Raji (cell line): ENCODE data around the gene FAAP100.

Experiments used
- POLR2A ChIP-seq: IDR thresholded peaks from 2 replicates; pipeline ENCODE4 v1.6.1; 2011; ENCODE audit warnings: low read depth, low read length, control low read depth; ENCODE audit not compliant: insufficient read depth

The FAAP100 gene

DNA sequence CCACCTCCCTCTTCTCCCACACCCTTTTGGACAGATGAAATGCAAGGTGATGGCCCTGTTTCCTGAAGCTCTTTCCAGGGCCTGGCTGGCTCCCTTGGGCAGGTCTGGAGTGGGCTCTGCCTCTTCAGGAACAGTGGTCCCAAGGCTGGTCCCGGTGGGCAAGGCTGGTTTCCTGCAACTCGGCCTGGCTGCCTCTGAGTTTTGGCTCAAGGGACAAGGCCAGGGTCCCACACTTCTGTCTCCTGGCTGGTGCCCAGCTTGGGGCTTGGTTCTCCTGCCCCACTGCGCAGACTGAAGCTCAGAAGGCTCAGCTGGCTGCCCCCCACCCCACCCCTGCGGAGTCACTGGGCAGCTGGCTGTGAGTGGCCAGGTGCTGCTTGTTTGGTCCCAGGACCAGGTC is 35.7 kb downstream of the FAAP100 start:
- TF ChIP-seq POLR2A, result 0 out of 2 replicates have a peak, but pooled peaks have one; percentile 5

DNA sequence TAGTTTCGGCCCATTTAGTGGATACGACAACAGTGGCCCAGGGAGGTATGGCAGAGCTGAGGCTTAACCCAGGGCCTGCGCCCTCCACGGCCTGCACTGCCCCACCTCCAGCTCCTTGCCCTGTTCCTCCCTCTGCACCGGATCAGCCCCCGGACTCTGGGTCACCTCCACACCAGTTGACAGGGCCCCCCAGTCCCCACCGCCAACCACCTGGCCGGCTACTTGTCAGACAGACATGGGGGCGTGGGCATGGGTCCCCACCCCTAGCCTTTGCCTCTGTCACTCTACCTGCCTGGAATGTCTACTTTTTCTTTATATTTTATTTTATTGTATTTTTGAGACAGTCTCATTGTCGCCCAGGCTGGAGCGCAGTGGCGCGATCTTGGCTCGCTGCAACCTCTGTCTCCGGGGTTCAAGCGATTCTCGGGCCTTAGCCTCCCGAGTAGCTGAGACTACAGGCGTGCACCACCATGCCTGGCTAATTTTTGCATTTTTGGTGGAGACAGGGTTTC is 36.6 kb downstream of the FAAP100 start:
- peak; percentile 27; the same call in 1 of the 2 replicates for TF ChIP-seq POLR2A

DNA sequence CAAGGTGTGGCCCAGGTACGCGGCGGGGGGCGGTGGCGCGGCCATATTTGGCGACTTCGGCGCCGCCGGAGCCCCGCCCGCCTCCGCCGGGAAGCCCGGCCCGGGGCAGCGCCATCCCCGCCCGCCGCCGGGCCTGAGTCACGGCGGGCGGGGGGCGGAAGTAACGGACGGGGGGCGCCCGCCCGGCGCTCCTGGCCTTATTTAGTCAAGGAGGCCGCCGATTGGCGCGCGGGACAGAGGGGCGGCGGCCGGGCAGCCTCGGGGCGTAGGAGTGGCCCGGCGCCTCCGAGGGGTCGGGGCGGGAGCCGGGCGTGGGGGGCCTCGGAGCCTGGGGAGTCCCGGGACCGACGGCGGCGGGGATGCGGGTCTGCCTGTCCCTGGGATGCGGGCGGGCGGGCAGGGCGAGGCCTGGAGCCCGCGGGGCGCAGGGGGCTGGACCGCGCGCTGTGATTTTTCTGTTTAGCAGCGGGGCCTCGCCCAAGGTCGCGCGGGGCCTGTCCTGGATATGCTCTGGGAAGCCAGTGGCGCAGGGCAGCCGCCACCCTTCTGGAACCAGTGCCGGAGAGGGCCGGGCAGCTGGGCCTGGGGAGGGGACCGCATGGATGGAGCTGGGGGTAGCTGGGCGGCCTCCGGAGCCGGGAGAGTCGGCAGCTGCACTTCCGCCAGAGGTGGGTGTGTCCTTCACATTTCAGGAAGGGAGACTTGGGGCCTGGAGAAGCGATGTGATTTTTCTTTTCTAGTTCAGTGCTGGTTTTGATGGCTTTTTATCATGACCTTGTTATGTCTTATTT is 37.2 kb downstream of the FAAP100 start:
- TF ChIP-seq POLR2A, result peak; percentile 71

DNA sequence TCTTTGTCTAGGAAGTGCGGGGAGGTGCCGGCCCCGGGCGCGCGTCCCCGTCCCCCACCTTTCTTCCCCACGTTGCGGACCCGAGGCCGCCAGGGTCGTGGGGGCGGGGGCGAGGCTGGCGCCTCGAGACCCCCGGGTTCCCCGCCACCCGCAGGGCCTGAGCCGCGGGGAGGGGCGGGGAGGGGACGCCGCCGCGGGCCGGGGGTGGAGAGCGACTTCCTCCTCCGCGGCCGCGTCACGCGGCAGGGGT is 37.7 kb downstream of the FAAP100 start:
- TF ChIP-seq POLR2A, result no peak

DNA sequence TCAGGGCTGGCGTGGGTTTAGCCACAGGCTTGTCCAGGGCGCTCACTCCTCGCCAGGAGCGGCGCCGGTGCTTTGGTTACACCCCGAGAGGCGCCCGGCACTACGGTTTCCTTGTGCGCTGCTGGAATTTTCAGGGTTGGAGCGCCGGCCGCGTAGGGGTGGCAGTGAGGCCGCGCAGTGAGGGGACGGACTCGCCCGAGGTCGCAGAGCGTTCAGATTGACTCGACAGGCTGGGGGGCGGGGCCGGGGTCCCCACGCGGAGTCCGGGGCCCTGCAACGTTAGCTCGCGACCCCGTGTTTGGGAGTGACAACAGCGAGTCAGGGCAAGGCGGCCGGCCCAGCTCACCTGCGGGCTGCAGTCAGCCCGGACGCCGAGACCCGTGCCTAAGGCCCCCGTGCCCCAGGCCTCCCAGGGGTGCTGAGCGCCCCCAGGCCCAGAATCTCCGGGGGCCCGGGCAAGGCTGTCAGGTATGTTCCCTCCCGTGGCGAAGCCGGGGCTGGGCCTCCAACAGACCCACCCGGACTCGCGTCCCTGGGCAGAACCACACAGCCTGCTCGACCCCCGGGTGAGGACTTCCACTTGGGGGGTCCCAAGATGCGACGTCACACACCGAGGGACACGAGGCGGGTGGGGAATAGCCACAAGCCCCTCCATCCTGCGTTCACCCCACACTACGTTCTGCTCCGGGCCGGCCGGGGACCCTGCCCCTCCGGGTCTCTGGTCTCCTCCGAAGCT is 38.2 kb downstream of the FAAP100 start:
- TF ChIP-seq POLR2A, result no peak; the same call in 1 of the 2 replicates

DNA sequence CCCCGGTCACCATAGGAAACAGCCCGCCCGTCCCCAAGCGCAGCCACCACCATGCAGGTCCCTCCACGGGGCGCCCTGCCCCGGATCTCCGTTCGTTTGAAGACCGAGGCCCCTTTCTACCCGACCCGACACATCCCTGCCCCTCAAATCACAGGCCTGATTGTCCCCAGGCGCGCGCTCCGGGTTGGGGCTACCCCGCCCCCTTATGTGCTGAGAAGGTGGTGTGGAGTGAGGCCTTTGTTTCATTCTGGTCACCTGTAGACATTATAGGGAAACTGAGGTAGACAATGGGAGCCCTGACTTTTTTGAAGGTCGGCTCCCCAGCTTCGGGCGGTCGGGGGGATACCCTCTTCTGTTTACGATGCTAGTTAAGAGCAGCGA is 38.8 kb downstream of the FAAP100 start:
- peak; percentile 42; the same call in 1 of the 2 replicates for TF ChIP-seq POLR2A

DNA sequence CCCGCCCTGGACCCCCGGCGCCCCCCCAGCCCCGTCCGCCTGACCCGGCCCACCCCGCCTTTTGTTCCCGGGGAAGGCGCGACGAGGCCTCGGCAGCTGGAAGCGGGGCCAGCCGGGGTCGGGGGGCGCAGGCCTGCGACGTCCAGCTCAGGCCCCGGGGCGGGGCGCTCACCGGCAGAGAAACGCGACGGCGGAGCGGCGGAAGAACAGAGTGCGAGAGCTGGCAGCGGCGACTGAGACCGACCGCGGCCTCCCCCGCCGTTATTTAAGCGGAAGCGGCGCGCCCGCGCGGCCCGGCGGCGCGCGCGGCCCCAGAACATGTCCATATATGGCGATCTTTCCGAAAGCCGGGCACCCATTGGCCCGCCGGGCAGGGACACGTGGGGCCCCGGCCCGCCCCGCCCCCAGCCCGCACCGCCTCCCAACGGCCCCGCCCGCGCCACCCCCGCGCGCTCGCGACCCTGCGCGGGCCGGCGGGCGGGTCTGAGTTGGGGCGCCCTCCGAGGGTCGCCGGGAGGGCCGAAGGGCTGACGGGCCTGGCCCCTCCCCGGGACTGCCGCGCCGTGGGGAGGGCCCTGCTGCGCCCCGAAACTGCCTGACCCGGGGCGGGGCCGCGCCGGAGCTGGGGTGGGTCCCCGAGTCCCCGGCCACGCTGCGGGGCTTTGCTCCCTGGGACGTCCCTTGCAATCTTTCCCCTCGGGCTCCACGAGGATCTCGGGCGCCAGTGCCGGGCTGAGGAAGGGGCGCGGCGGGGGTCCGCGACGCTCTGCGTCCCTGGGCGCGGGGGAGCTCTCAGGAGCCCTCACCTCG is 39.4 kb downstream of the FAAP100 start, which contains the start of gene ACTG1:
Gene ACTG1 (minus strand): TSS at position 238 of the 810 bp plus-strand sequence. CDS start 445 bp downstream, outside the sequence.
- TF ChIP-seq POLR2A, result peak; percentile 92

DNA sequence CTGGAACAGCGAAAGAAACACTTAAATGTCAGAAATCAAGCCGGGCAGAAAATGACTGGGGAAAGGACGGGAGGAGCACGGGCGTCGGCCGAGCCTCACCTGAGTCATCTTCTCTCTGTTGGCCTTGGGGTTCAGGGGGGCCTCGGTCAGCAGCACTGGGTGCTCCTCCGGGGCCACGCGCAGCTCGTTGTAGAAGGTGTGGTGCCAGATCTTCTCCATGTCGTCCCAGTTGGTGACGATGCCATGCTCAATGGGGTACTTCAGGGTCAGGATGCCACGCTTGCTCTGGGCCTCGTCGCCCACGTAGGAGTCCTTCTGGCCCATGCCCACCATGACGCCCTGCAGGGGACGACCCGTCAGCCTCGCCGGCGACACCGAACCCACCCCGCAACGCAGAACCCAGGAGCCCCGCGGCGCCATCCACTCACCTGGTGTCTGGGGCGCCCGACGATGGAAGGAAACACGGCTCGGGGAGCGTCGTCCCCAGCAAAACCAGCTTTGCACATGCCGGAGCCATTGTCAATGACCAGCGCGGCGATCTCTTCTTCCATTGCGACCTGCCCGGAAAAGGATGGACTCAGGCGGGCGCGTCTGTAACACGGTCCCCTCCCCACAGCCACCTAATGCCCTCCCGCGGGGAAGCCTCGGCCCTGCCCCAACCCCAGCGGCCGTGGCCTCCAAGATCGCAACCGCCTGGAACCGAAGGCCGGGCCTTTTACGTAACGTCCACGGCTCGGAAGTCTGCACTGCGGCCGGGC is 40.2 kb downstream of the FAAP100 start:
- peak; percentile 60 for TF ChIP-seq POLR2A

DNA sequence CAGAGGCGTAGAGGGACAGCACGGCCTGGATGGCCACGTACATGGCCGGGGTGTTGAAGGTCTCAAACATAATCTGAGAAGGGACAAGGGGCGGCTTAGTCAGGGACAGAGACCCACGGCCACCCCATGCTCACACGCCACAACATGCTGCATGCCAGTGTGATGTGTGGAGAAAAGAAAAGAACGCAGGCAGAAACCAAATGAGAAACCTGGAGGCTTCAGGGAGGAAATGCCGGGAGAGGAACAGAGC is 40.7 kb downstream of the FAAP100 start:
- TF ChIP-seq POLR2A, result no peak

DNA sequence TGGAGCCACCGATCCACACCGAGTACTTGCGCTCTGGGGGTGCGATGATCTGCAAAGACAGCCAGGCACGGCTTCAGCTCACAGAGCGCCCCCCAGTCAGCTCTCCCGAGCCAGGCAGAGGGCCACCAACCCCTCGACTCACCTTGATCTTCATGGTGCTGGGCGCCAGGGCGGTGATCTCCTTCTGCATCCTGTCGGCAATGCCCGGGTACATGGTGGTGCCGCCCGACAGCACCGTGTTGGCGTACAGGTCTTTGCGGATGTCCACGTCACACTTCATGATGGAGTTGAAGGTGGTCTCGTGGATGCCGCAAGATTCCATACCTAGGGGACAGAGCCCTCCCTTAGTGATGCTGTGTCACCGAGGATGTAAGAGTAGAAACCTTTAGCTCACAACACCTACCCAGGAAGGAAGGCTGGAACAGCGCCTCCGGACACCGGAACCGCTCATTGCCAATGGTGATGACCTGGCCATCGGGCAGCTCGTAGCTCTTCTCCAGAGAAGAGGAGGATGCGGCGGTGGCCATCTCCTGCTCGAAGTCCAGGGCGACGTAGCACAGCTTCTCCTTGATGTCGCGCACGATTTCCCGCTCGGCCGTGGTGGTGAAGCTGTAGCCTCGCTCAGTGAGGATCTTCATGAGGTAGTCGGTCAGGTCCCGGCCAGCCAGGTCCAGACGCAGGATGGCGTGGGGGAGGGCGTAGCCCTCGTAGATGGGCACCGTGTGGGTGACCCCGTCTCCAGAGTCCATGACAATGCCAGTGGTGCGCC is 41.2 kb downstream of the FAAP100 start:
- TF ChIP-seq POLR2A, result no peak; the same call in 1 of the 2 replicates

DNA sequence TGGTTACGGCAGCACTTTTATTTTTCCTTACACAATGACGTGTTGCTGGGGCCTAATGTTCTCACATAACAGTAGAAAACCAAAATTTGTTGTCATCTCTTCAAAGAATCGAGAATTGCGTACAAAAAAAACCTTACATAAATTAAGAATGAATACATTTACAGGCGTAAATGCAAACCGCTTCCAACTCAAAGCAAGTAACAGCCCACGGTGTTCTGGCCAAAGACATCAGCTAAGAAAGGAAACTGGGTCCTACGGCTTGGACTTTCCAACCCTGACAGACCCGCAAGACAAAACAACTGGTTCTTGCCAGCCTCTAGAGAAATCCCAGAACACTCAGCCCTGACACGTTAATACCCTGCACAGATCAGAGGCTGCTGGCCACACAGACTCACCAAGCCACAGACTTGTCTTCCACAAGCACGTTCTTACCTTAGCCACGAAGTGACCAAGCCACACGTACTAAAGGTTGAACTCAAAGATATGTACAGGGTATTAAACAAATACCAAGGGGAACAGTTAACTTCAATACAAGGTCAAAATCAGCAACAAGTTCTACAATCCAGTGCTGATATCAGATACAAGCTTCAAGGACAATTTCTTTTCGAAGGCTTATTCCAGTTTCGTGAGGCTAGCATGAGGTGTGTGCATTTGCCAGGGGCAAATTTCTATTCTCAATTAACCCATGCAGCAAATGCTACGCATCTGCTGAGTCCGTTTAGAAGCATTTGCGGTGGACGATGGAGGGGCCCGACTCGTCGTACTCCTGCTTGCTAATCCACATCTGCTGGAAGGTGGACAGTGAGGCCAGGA is 42.0 kb downstream of the FAAP100 start:
- 0 out of 2 replicates have a peak, but pooled peaks have one; percentile 11 for TF ChIP-seq POLR2A

DNA sequence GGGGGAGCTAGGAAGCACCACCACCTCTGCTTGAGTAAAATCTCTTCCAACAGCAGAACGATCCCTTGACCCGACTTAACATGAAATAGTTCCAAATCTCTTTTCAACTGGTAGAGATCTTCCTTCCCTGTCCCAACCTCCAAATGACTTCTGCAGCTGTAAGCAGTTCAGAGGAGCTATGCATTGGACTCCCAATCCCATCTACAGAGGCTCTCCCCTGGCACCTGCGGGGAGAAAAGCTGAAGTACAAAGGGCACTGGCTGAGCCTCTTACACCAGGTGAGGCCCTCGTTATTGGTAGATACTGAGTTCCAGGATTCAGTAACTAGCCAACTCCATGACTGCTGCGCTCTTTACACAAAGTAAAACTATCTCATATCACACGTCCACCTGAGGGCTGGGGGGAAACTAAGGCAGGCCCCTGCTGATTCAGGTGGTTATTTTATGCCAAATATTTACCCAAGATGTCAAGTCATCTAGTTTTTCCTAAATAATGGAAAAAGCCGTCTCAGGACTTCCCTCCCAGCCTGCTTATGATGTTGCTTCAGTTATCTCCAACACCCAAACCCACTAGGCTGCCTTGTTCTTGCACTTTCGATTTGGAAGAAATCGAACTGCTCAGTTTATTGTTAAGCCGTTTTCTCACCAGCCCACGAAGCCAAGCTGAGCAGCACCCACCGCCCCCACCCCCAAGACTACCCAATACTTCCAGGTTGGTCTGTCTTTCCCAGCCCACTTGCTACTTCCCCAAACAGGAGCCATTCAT is 42.8 kb downstream of the FAAP100 start:
- TF ChIP-seq POLR2A, result peak; percentile 33; the same call in 1 of the 2 replicates
